Right renal cortex interstitium (tissue), 3 donors: ENCODE measurements around the gene CELF2. TPM values are rescaled to one million over a fixed set of nuclear protein-coding genes. Genes with fewer than 3 reads are reported as not detected.
"Not testable (repeated sequence)": the region's sequence is repeated elsewhere in the genome, so short reads cannot be mapped to it uniquely, and the experiment has no call there.

Source experiments
- DNase-seq, 3 donors: peaks; one replicate each; pipeline ENCODE4 v3.0.0-alpha.2; 2013; ENCODE audit warnings: low read depth in 3 of 3, low spot score in 2 of 3
- polyA plus RNA-seq, 3 donors: library from polyadenylated mRNA; unstranded; fragments of 120-200 nt; gene quantifications; one replicate each; pipeline ENCODE4 v1.2.1, GENCODE V29; 2013; ENCODE audit not compliant: insufficient read length in 3 of 3

CELF2 gene
- polyA plus RNA-seq: 10 to 100 TPM in 2 of 3 donors, 1 to 10 TPM in 1; 9.6 to 11.8 (median 10.8) TPM

DNA sequence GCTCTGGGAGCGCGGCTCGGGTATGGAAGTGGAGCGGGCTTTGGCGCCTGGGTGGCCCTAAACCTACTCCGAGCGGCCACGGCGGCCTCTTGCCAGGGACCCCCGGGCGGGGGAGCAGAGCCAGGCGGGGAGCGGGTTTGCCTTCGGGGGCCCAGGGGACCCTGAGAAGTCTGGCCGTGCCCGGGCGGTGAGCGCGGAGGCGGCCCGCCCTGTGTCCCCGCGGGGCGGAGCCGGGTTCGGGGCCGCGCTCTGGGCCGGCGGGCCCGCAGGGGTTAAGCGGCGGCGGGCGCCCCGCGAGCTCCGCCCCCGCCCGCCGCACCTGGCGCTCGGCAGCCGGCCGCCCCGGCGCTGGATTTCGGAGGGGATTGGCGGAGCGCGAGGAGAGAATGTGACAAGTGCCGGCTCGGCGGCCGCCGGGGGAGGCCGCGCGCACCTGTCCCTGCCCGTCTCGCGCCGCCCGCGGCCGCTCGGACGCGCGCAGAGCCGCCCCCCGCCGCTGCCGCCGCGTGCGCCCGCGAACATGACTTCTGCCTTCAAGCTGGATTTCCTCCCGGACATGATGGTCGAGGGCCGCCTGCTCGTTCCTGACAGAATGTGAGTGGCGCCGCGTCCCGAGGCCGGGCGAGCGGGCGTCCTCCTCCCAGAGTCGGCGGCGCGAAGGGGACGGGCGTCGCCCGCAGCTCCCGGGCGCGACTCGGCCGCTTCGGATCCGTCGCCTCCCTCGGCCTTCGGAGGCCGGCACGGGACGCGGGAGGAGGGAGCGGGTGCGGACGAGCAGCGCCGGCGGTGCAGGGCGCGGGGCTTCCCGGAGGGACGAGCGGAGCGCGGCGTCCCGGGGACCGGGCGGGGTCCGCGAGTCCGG, at the start of gene CELF2:
Gene CELF2, plus strand, starts transcription at position 303 of the 862 bp plus-strand sequence. Its CDS starts 218 bp downstream, at position 521.
- DNase-seq: no peak

DNA sequence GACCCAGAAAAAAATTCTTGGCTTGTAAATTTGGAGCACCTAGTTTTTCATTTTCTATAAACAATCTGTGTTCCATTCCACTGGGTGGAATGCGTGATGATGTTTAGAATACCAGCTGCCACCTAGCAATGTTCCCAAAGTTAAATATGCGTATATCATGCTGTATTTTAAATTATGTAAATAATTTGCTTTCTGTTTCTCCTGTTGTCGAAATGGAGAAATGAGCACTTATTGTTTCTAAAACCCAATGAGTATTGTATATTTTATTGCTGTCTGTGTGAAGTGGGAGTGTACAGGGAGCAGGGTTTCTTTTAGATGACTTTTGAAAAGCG, 49.4 kb upstream of the CELF2 start:
- DNase-seq: no peak

- no peak for DNase-seq
These were observed 44.4 kb upstream of the CELF2 start for GRCh38 chr10:10973310-10973709.

- no peak for DNase-seq
These were observed 42.0 kb upstream of the CELF2 start for GRCh38 chr10:10975647-10976046.

- no peak for DNase-seq
These were observed 41.0 kb upstream of the CELF2 start for GRCh38 chr10:10976652-10977051.

DNA sequence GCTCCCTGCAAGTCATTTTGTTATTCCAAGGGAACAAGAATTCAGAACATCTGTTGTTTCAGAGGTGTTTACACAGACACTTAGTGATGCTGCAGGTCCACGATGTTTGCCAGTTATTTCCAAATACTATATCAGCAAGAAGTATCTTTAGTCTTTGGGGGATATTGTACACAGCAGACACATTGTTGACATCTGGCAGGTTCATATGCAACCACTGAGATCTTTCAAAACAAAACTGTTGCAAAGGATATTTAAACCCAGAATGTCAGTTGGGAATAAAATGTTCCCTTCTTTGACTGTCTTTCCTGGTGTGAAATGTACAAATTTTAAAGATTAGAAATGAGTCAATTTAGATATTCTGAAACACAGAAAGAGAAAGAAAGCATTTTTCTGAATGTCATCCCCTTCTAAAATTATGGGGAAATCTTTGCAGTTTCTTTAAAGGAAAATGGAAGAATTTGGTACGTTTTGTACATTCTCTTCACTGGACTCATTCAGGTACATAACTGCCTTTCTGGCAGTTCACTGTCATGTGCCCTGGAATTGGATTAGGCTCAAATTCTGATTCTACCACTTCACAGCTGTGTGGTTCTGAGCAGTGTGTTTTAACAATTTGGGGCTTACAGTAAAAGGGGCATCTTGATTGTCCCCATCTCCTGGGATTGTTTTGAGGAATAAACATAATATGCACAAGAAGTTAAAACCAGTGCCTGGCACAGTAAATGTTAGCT, 40.3 kb upstream of the CELF2 start:
- DNase-seq: no peak

DNA sequence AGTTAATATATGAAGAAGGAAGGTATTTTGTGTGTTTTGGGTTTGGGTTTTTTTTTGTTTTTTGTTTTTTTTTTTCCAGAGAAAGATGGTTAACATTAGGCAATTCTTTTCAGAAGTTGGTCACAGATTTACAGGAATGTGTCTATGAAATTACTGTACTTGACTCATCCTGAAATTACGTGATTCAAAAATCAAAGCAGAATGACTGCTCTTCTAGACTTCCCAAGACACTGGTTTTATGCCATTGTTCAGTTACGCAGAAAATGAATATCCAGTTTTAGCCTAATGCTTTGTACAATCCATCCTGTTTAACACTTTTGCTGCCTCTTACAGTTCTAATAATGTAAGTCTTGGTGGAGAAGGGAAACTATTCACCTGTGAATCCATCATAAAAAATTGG, 39.7 kb upstream of the CELF2 start:
- no peak for DNase-seq

DNA sequence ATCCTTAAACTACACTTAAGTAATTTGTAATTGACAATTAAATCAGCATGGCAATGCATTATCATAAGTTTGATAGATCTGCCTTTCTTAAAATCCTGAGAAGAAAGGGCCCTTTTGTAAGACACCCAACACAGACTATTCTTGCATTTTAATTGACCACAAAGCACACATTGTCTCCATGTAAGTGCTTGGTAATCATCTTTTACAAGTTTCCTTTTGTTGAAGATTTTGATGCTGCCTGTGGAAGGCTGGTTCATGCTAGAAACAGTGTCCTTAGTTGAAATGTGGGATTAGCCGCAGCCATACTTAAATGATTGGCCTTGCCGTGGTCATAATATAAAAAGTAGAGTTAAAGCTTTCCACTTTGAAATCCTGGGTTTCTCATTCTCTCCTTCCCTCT, 32.3 kb upstream of the CELF2 start:
- no peak for DNase-seq

- DNase-seq: no peak
These were observed 31.1 kb upstream of the CELF2 start for GRCh38 chr10:10986606-10987005.

DNA sequence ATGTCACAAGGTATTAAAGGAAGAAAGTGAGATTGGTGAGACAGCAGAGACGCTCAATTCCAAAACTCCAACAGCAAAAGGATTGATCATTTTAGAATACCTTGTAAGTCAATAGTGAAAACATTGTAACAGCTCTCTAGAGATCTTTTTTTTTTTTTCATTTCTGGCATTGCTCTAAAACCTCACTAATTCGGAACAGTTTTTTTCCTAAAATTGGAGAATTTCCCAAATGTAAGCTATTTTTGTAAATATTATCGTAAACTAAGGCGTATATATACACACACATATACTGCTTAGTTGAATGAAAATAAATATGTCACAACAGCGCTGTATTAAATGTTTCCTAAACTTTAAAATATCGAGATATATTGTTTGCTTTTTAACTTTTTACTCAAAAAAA, 30.6 kb upstream of the CELF2 start:
- DNase-seq: no peak

DNA sequence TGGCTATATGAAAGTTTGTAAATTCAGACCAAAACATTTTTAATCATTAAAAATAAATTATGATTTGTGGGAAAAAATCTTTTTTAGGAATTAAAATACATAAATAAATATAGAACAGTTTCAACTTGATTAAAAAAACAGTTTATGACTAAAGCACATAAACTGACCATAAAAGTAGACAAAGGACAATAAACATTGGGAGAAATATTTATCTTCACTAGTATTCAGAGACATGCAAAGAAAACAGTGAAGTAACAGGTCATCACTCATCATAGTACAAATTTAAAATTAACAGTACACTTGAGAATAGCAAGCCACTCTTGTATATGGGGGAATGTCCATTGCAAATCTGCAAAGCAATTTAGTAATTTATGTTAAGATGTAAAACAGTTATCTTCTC, 28.0 kb upstream of the CELF2 start:
- DNase-seq: no peak

DNA sequence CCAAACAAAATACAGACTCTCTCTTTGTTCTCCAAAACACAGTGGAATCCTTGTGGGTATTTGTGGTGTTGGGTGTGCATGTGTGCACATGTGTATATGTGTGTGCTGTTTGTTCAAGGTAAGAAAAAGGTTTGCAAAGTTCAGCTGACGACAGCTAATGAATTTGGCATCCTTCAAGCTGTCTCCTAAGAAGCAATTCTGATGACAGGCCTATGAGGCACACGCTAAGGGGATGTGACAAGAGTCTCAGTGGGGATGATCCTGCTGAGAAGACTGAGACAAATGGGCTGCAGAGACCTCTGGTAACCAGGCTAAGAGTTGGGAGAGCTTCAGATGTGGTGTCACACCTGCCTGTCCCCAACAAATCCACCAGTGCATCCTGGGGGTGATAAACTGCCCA, 26.5 kb upstream of the CELF2 start:
- DNase-seq: no peak

GRCh38 chr10:10992072-10992471, 25.6 kb upstream of the CELF2 start:
- no peak for DNase-seq

- DNase-seq: no peak
These were observed 24.5 kb upstream of the CELF2 start for GRCh38 chr10:10992961-10993714.

DNA sequence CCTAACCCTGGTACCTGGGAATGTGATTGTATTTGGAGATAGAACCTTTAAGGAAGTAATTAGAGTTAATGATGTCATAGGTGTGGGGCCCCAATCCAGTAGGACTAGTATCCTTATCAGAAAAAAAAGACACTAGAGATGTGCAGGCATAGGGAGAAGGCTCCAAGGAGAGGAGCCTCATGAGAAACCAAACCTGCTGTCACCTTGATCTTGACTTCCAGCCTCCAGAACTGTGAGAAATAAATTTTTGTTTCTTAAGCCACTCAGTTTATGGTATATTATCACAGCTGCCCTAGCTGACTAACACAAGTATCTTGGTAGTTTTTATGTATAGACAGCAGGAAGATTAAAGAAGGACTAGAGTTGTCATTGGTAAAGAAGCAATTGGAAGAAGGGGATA, 23.9 kb upstream of the CELF2 start:
- DNase-seq: no peak

DNA sequence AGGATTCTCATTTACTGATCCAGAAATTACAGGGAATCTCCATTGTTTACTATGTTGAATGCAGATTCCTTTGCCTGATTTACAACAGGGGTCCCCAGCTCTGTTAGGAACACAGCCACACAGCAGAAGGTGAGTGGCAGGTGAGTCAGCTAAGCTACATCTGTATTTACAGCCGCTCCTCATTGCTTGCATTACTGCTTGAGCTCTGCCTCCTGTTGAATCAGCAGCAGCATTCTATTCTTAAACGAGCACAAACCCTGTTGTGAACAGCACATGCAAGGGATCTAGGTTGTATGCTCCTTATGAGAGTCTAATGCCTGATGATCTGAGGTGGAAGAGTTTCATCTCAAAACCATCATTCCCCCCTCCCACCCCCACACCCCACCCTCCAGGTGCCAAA, 23.3 kb upstream of the CELF2 start:
- no peak for DNase-seq

- DNase-seq: no peak
These were observed 22.6 kb upstream of the CELF2 start for GRCh38 chr10:10995120-10995519.

GRCh38 chr10:10996966-10997620, 20.6 kb upstream of the CELF2 start:
- DNase-seq: no peak

- DNase-seq: not testable (repeated sequence)
These were observed 18.2 kb upstream of the CELF2 start for GRCh38 chr10:10999501-10999900.

- no peak for DNase-seq
These were observed 15.2 kb upstream of the CELF2 start for GRCh38 chr10:11002485-11002884.

DNA sequence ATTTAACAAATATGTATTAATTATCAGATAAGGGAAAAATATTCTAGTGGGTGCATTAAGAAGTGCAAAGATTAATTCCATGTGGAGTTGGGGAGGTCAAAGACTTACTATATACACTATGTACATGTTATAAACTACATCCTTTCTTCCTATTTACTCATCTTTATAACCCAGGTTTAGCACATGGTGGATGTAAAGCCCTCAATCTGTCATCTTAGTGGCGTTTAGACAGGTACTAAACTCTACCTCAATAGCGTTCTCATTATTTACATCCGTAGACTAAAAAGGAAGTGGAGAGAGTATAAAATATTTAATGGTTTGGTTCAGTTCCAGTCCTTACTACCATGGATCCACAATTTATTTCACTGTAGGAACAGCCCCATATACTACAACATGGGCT, 14.8 kb upstream of the CELF2 start:
- no peak for DNase-seq
